Measurements from ENCODE around the gene SGTB.
A peak's percentile ranks its signal among the peaks of the same experiment; 100 is the strongest.
"Not testable (repeated sequence)": the region's sequence is repeated elsewhere in the genome, so short reads cannot be mapped to it uniquely, and the experiment has no call there.

The SGTB gene

GRCh38 chr5:65718576-65719310 lies 3.2 kb downstream of the SGTB start:
- H3K27ac Mint-ChIP-seq, result no peak overlapping the region
- H3K36me3 Mint-ChIP-seq, result peaks cover 10% of the 10 kb centered on the region
- no peaks in the 10 kb centered on the region for H3K9me3 Mint-ChIP-seq
- peaks cover 11% of the 10 kb centered on the region for H3K4me1 Mint-ChIP-seq
- H3K4me3 Mint-ChIP-seq, result no peak overlapping the region
- ATAC-seq, result no peak
- H3K27me3 Mint-ChIP-seq, result no peaks in the 10 kb centered on the region

GRCh38 chr5:65708145-65708544 lies 13.8 kb downstream of the SGTB start:
- no peak overlapping the region for H3K4me3 Mint-ChIP-seq
- no peaks in the 10 kb centered on the region for H3K4me1 Mint-ChIP-seq
- H3K9me3 Mint-ChIP-seq, result no peaks in the 10 kb centered on the region
- no peak overlapping the region for H3K27ac Mint-ChIP-seq
- ATAC-seq, result no peak
- peaks cover 25% of the 10 kb centered on the region for H3K36me3 Mint-ChIP-seq
- no peaks in the 10 kb centered on the region for H3K27me3 Mint-ChIP-seq

GRCh38 chr5:65707663-65708062 lies 14.2 kb downstream of the SGTB start:
- Mint-ChIP-seq H3K27me3 (no peaks in the 10 kb centered on the region), H3K36me3 (peaks cover 25% of the 10 kb centered on the region), H3K4me1 (no peaks in the 10 kb centered on the region), H3K9me3 (no peaks in the 10 kb centered on the region), H3K4me3 (no peak overlapping the region), H3K27ac (no peak overlapping the region)
- no peak for ATAC-seq

- ATAC-seq, result no peak
- Mint-ChIP-seq H3K27ac (no peak overlapping the region), H3K4me1 (no peaks in the 10 kb centered on the region), H3K27me3 (no peaks in the 10 kb centered on the region), H3K9me3 (no peaks in the 10 kb centered on the region), H3K4me3 (no peak overlapping the region), H3K36me3 (peaks cover 27% of the 10 kb centered on the region)
These were observed 17.2 kb downstream of the SGTB start for GRCh38 chr5:65704621-65705239.

GRCh38 chr5:65702036-65702435 lies 19.9 kb downstream of the SGTB start:
- Mint-ChIP-seq H3K4me3 (no peak overlapping the region), H3K4me1 (peaks cover 5% of the 10 kb centered on the region), H3K27me3 (no peaks in the 10 kb centered on the region), H3K27ac (no peak overlapping the region), H3K36me3 (peaks cover 36% of the 10 kb centered on the region), H3K9me3 (no peaks in the 10 kb centered on the region)
- no peak for ATAC-seq

- H3K36me3 Mint-ChIP-seq, result peaks cover 31% of the 10 kb centered on the region
- no peaks in the 10 kb centered on the region for H3K9me3 Mint-ChIP-seq
- peaks cover 5% of the 10 kb centered on the region for H3K4me1 Mint-ChIP-seq
- H3K27ac Mint-ChIP-seq, result no peak overlapping the region
- ATAC-seq, result peak; percentile 50
- no peaks in the 10 kb centered on the region for H3K27me3 Mint-ChIP-seq
- no peak overlapping the region for H3K4me3 Mint-ChIP-seq
These were observed 22.6 kb downstream of the SGTB start for GRCh38 chr5:65699338-65699737.

GRCh38 chr5:65696892-65697291 lies 25.0 kb downstream of the SGTB start:
- Mint-ChIP-seq H3K27ac (no peak overlapping the region), H3K4me1 (peaks cover 5% of the 10 kb centered on the region), H3K36me3 (peaks cover 47% of the 10 kb centered on the region), H3K9me3 (no peaks in the 10 kb centered on the region), H3K4me3 (no peak overlapping the region), H3K27me3 (no peaks in the 10 kb centered on the region)
- no peak for ATAC-seq

- peaks cover 47% of the 10 kb centered on the region for H3K36me3 Mint-ChIP-seq
- H3K27me3 Mint-ChIP-seq, result no peaks in the 10 kb centered on the region
- no peak overlapping the region for H3K4me3 Mint-ChIP-seq
- no peaks in the 10 kb centered on the region for H3K9me3 Mint-ChIP-seq
- no peak overlapping the region for H3K27ac Mint-ChIP-seq
- peaks cover 5% of the 10 kb centered on the region for H3K4me1 Mint-ChIP-seq
- ATAC-seq, result no peak
These were observed 26.0 kb downstream of the SGTB start for GRCh38 chr5:65695896-65696295.

- Mint-ChIP-seq H3K4me3 (no peak overlapping the region), H3K4me1 (peaks cover 5% of the 10 kb centered on the region), H3K27me3 (no peaks in the 10 kb centered on the region), H3K9me3 (no peaks in the 10 kb centered on the region), H3K36me3 (peaks cover 48% of the 10 kb centered on the region), H3K27ac (no peak overlapping the region)
- peak; percentile 94 for ATAC-seq
These were observed 26.6 kb downstream of the SGTB start for GRCh38 chr5:65695162-65695755.

GRCh38 chr5:65693121-65693520 lies 28.8 kb downstream of the SGTB start:
- peaks cover 37% of the 10 kb centered on the region for H3K36me3 Mint-ChIP-seq
- ATAC-seq, result no peak
- H3K4me3 Mint-ChIP-seq, result no peak overlapping the region
- H3K27me3 Mint-ChIP-seq, result no peaks in the 10 kb centered on the region
- H3K9me3 Mint-ChIP-seq, result no peaks in the 10 kb centered on the region
- no peak overlapping the region for H3K27ac Mint-ChIP-seq
- H3K4me1 Mint-ChIP-seq, result peaks cover 1% of the 10 kb centered on the region

GRCh38 chr5:65682148-65682547 lies 39.8 kb downstream of the SGTB start:
- Mint-ChIP-seq H3K4me3 (no peak overlapping the region), H3K27me3 (no peaks in the 10 kb centered on the region), H3K9me3 (peaks cover 5% of the 10 kb centered on the region), H3K4me1 (no peaks in the 10 kb centered on the region), H3K27ac (no peak overlapping the region), H3K36me3 (peaks cover 77% of the 10 kb centered on the region)
- ATAC-seq, result no peak

GRCh38 chr5:65676056-65676455 lies 45.9 kb downstream of the SGTB start:
- H3K4me3 Mint-ChIP-seq, ATAC-seq, H3K4me1 Mint-ChIP-seq, H3K27ac Mint-ChIP-seq, H3K27me3 Mint-ChIP-seq, H3K9me3 Mint-ChIP-seq: not testable (repeated sequence)
- peaks cover 65% of the 10 kb centered on the region for H3K36me3 Mint-ChIP-seq

- H3K4me1 Mint-ChIP-seq, result no peaks in the 10 kb centered on the region
- H3K36me3 Mint-ChIP-seq, result peaks cover 56% of the 10 kb centered on the region
- ATAC-seq, result no peak
- H3K27me3 Mint-ChIP-seq, result no peaks in the 10 kb centered on the region
- H3K9me3 Mint-ChIP-seq, result no peaks in the 10 kb centered on the region
- no peak overlapping the region for H3K4me3 Mint-ChIP-seq
- no peak overlapping the region for H3K27ac Mint-ChIP-seq
These were observed 47.2 kb downstream of the SGTB start for GRCh38 chr5:65674749-65675148.

- Mint-ChIP-seq H3K27me3 (no peaks in the 10 kb centered on the region), H3K4me1 (no peaks in the 10 kb centered on the region), H3K27ac (no peak overlapping the region), H3K4me3 (no peak overlapping the region), H3K36me3 (peaks cover 36% of the 10 kb centered on the region), H3K9me3 (no peaks in the 10 kb centered on the region)
- ATAC-seq, result no peak
These were observed 49.1 kb downstream of the SGTB start for GRCh38 chr5:65672796-65673195.

- no peaks in the 10 kb centered on the region for H3K4me1 Mint-ChIP-seq
- no peak overlapping the region for H3K27ac Mint-ChIP-seq
- ATAC-seq, result no peak
- H3K27me3 Mint-ChIP-seq, result no peaks in the 10 kb centered on the region
- H3K36me3 Mint-ChIP-seq, result peaks cover 21% of the 10 kb centered on the region
- no peak overlapping the region for H3K4me3 Mint-ChIP-seq
- no peaks in the 10 kb centered on the region for H3K9me3 Mint-ChIP-seq
These were observed 53.2 kb downstream of the SGTB start for GRCh38 chr5:65668696-65669095.

Measured in stimulated activated memory B cell treated with anti-CD40 and anti-IgM and Interleukin-4, amounts not matched to agents 10 μg/mL and 1 μg/mL and 100 μg/mL, for 72 hours (primary cell).